ENCODE measurements around the gene HOMER3.

Gene HOMER3

GRCh38 chr19:18984251-18984650, 43.2 kb upstream of the HOMER3 start:
- Histone ChIP-seq H3K4me3 (ENCODE audit: low read depth, low read length) (no peak overlapping the region), H3K9me3 (ENCODE audit: severe bottlenecking) (no peaks in the 10 kb centered on the region), H3K27me3 (ENCODE audit: insufficient read depth, low read depth, severe bottlenecking) (no peaks in the 10 kb centered on the region), H3K27ac (no peak overlapping the region), H3K36me3 (no peaks in the 10 kb centered on the region)
- DNase-seq: no peak
- TF ChIP-seq, protein P1, sequence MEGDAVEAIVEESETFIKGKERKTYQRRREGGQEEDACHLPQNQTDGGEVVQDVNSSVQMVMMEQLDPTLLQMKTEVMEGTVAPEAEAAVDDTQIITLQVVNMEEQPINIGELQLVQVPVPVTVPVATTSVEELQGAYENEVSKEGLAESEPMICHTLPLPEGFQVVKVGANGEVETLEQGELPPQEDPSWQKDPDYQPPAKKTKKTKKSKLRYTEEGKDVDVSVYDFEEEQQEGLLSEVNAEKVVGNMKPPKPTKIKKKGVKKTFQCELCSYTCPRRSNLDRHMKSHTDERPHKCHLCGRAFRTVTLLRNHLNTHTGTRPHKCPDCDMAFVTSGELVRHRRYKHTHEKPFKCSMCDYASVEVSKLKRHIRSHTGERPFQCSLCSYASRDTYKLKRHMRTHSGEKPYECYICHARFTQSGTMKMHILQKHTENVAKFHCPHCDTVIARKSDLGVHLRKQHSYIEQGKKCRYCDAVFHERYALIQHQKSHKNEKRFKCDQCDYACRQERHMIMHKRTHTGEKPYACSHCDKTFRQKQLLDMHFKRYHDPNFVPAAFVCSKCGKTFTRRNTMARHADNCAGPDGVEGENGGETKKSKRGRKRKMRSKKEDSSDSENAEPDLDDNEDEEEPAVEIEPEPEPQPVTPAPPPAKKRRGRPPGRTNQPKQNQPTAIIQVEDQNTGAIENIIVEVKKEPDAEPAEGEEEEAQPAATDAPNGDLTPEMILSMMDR (IDR thresholded peaks at IDR 0.05; ENCODE audit: low read depth, low read length): no peak

GRCh38 chr19:18982669-18983068, 41.7 kb upstream of the HOMER3 start:
- no peaks in the 10 kb centered on the region for H3K27me3 ChIP-seq (ENCODE audit: insufficient read depth, low read depth, severe bottlenecking)
- no peaks in the 10 kb centered on the region for H3K36me3 ChIP-seq
- no peak for DNase-seq
- H3K27ac ChIP-seq: no peak overlapping the region
- no peaks in the 10 kb centered on the region for H3K9me3 ChIP-seq (ENCODE audit: severe bottlenecking)
- H3K4me3 ChIP-seq (ENCODE audit: low read depth, low read length): no peak overlapping the region
- TF ChIP-seq, protein P1 (IDR thresholded peaks at IDR 0.05; ENCODE audit: low read depth, low read length): no peak

DNA sequence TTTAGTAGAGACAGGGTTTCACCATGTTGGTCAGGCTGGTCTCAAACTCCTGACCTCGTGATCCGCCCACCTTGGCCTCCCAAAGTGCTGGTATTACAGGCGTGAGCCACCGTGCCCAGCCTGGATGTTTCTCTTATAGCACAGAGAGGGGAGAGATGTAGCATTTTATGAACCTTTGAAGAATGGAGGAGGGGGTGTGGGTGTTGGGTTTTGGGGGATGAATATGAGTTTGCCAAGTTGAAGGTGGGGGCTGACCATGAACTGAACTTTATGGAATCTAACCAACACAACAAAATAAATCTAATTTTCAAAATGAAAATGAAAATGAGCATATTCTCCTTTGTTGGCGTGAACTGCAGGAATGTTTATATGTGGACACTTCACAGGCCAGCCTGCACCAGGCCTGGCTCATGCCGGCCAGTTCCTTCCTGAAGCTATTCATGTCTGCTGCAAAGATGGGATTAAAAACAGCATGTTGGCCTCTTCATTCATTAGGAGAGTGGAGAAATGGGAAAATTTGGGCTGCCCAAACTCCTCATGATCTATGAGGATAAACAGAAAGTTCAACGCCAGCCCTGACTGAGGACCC, 39.5 kb upstream of the HOMER3 start:
- Histone ChIP-seq H3K27ac (no peak overlapping the region), H3K4me3 (ENCODE audit: low read depth, low read length) (no peak overlapping the region), H3K27me3 (ENCODE audit: insufficient read depth, low read depth, severe bottlenecking) (no peaks in the 10 kb centered on the region), H3K36me3 (no peaks in the 10 kb centered on the region), H3K9me3 (ENCODE audit: severe bottlenecking) (no peaks in the 10 kb centered on the region)
- no peak for DNase-seq
- TF ChIP-seq, protein P1 (IDR thresholded peaks at IDR 0.05; ENCODE audit: low read depth, low read length): no peak

GRCh38 chr19:18978616-18979015, 37.6 kb upstream of the HOMER3 start:
- H3K4me3 ChIP-seq (ENCODE audit: low read depth, low read length): no peak overlapping the region
- no peak for DNase-seq
- no peaks in the 10 kb centered on the region for H3K9me3 ChIP-seq (ENCODE audit: severe bottlenecking)
- H3K27me3 ChIP-seq (ENCODE audit: insufficient read depth, low read depth, severe bottlenecking): no peaks in the 10 kb centered on the region
- no peak overlapping the region for H3K27ac ChIP-seq
- no peaks in the 10 kb centered on the region for H3K36me3 ChIP-seq
- TF ChIP-seq, protein P1 (IDR thresholded peaks at IDR 0.05; ENCODE audit: low read depth, low read length): no peak

- no peak for DNase-seq
- Histone ChIP-seq H3K27me3 (ENCODE audit: insufficient read depth, low read depth, severe bottlenecking) (no peaks in the 10 kb centered on the region), H3K4me3 (ENCODE audit: low read depth, low read length) (no peak overlapping the region), H3K27ac (no peak overlapping the region), H3K9me3 (ENCODE audit: severe bottlenecking) (no peaks in the 10 kb centered on the region), H3K36me3 (no peaks in the 10 kb centered on the region)
- TF ChIP-seq, protein P1 (IDR thresholded peaks at IDR 0.05; ENCODE audit: low read depth, low read length): no peak
Measured at GRCh38 chr19:18975869-18976268, 34.9 kb upstream of the HOMER3 start.

GRCh38 chr19:18975011-18975410, 34.0 kb upstream of the HOMER3 start:
- Histone ChIP-seq H3K4me3 (ENCODE audit: low read depth, low read length) (no peak overlapping the region), H3K36me3 (no peaks in the 10 kb centered on the region), H3K9me3 (ENCODE audit: severe bottlenecking) (no peaks in the 10 kb centered on the region), H3K27ac (no peak overlapping the region), H3K27me3 (ENCODE audit: insufficient read depth, low read depth, severe bottlenecking) (no peaks in the 10 kb centered on the region)
- DNase-seq: no peak
- TF ChIP-seq, protein P1 (IDR thresholded peaks at IDR 0.05; ENCODE audit: low read depth, low read length): no peak

Data from WERI-Rb-1 (cell line).